Measurements from ENCODE around the gene PTPRCAP. TPM values are rescaled to one million over a fixed set of nuclear protein-coding genes. Genes with fewer than 3 reads are reported as not detected.

Gene PTPRCAP
- polyA plus RNA-seq, 1 of the 3 experiments (the other 2 are of a cell fraction) = 1.4 TPM

DNA sequence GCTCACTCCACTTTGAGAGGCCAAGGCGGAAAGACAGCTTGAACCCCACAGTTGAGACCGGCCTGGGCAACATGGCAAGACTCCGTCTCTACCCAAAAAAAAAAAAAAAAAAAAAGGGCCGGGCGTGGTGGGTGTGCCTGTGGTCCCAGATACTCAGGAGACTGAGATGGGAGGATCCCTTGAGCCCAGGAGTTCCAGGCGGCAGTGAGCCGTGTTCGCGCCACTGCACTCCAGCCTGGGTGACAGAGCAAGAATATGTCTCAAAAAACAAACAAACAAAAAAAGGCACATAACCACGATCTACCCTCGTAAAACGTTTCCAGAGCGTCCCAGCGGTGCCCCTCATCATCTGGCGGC is 46.6 kb downstream of the PTPRCAP start:
- peak overlapping the region; percentile 80 to 82 for H3K27ac ChIP-seq (ENCODE audit: low read depth in 2 of 2, low read length in 1 of 2)
- H2AFZ ChIP-seq (ENCODE audit: low read depth) = peak overlapping the region; percentile 92; the same call in 1 of the 2 replicates
- ChIA-PET CTCF (interaction anchor here (1.0 to 2.7 kb wide), 11 partner anchors 9 to 224 kb away, joined by 3 to 53 read pairs (median 6); partner anchors contain the start of genes CLCF1 and PPP1CA), POLR2A (interaction anchor here (0.6 to 2.6 kb wide), 6 partner anchors 10 to 129 kb away, joined by 3 to 32 read pairs (median 4); partner anchors contain the start of genes PITPNM1, POLD4 and PPP1CA)
- H3K9me2 ChIP-seq = no peaks in the 10 kb centered on the region
- H3K36me3 ChIP-seq (replicated peaks in 1 of 2; ENCODE audit: control insufficient read depth in 1 of 2, insufficient read depth in 2 of 2, low read length in 1 of 2) = no peaks in the 10 kb centered on the region
- peaks cover 14% of the 10 kb centered on the region for H3F3A ChIP-seq (replicated peaks; ENCODE audit: insufficient read depth)
- H3K4me2 ChIP-seq = peak overlapping the region; percentile 99
- no peaks in the 10 kb centered on the region for H3K27me3 ChIP-seq (ENCODE audit: insufficient read depth)
- WGBS (ENCODE audit: low lambda C conversion rate) = 18% methylated on average over 15 of the region's 15 CpGs
- no peaks in the 10 kb centered on the region for H3K9me3 ChIP-seq
- H4K20me1 ChIP-seq (ENCODE audit: insufficient read depth) = no peaks in the 10 kb centered on the region
- DNase-seq = no peak
- peaks cover 0 to 13% of the 10 kb centered on the region in 2 experiments; a peak in 1 of 4 replicates for H3K4me1 ChIP-seq (ENCODE audit: control insufficient read depth in 1 of 2, insufficient read depth in 2 of 2, low read depth in 1 of 2, low read length in 1 of 2)
- no peak for TF ChIP-seq FOXJ3 (CRISPR knock-in tag; IDR thresholded peaks at IDR 0.05)
- no peak for TF ChIP-seq FOSL2 (IDR thresholded peaks at IDR 0.05; ENCODE audit: borderline replicate concordance, low read depth)
- TF ChIP-seq RFX5 (IDR thresholded peaks at IDR 0.05; ENCODE audit: low read length) = no peak
- H3K4me3 ChIP-seq (ENCODE audit: low read depth in 2 of 2, low read length in 1 of 2) = peak overlapping the region; percentile 76 to 98
- H3K79me2 ChIP-seq (ENCODE audit: insufficient read depth) = peaks cover 23% of the 10 kb centered on the region
- peak overlapping the region; percentile 97 for H3K9ac ChIP-seq

GRCh38 chr11:67389477-67389876 is 48.0 kb downstream of the PTPRCAP start:
- H3K9ac ChIP-seq = no peak overlapping the region
- POLR2A ChIA-PET = no interaction called here
- no peak overlapping the region for H3K27ac ChIP-seq (ENCODE audit: low read depth in 2 of 2, low read length in 1 of 2)
- H3K4me3 ChIP-seq (ENCODE audit: low read depth in 2 of 2, low read length in 1 of 2) = no peak overlapping the region
- no peaks in the 10 kb centered on the region for H3K9me3 ChIP-seq
- 78% methylated on average over 6 of the region's 6 CpGs for WGBS (ENCODE audit: low lambda C conversion rate)
- DNase-seq = peak; percentile 75
- CTCF ChIA-PET = interaction anchor here (0.5 to 2.4 kb wide), 17 partner anchors 8 to 1510 kb away, joined by 3 to 23 read pairs (median 4); partner anchors contain the start of genes CTSW and TMEM134
- no peaks in the 10 kb centered on the region for H3K36me3 ChIP-seq (replicated peaks in 1 of 2; ENCODE audit: control insufficient read depth in 1 of 2, insufficient read depth in 2 of 2, low read length in 1 of 2)
- H3K9me2 ChIP-seq = no peaks in the 10 kb centered on the region
- H3K4me1 ChIP-seq (ENCODE audit: control insufficient read depth in 1 of 2, insufficient read depth in 2 of 2, low read depth in 1 of 2, low read length in 1 of 2) = peaks cover 10 to 20% of the 10 kb centered on the region in 2 experiments; a peak in 3 of 4 replicates
- TF ChIP-seq RAD21 (IDR thresholded peaks at IDR 0.05; ENCODE audit: low read length) (peak; percentile 69), CTCF (IDR thresholded peaks at IDR 0.05) (peak; percentile 63), JUND (IDR thresholded peaks at IDR 0.05) (no peak), SMC3 (IDR thresholded peaks at IDR 0.05; ENCODE audit: low read depth, low read length) (peak; percentile 54)
- no peaks in the 10 kb centered on the region for H3K27me3 ChIP-seq (ENCODE audit: insufficient read depth)
- peaks cover 17% of the 10 kb centered on the region for H3F3A ChIP-seq (replicated peaks; ENCODE audit: insufficient read depth)
- no peaks in the 10 kb centered on the region for H4K20me1 ChIP-seq (ENCODE audit: insufficient read depth)
- peaks cover 23% of the 10 kb centered on the region for H3K79me2 ChIP-seq (ENCODE audit: insufficient read depth)
- H3K4me2 ChIP-seq = no peak overlapping the region
- H2AFZ ChIP-seq (ENCODE audit: low read depth) = no peak overlapping the region

- DNase-seq = no peak
- CTCF ChIA-PET = interaction anchor here (1.1 to 19.7 kb wide), 5 partner anchors 14 to 126 kb away, joined by 4 to 955 read pairs (median 9); partner anchors contain the start of genes GRK2, POLD4 and PPP1CA
- peaks cover 20% of the 10 kb centered on the region for H3F3A ChIP-seq (replicated peaks; ENCODE audit: insufficient read depth)
- peaks cover 12 to 17% of the 10 kb centered on the region in 2 experiments; a peak in 3 of 4 replicates for H3K4me1 ChIP-seq (ENCODE audit: control insufficient read depth in 1 of 2, insufficient read depth in 2 of 2, low read depth in 1 of 2, low read length in 1 of 2)
- POLR2A ChIA-PET = interaction anchor here (0.6 kb wide), 1 partner anchor 659 kb away, joined by 3 read pairs; the partner anchor contains the start of gene SPTBN2
- no peak overlapping the region for H3K4me2 ChIP-seq
- no peak overlapping the region for H3K9ac ChIP-seq
- WGBS (ENCODE audit: low lambda C conversion rate) = 87% methylated on average over 6 of the region's 6 CpGs
- H3K4me3 ChIP-seq (ENCODE audit: low read depth in 2 of 2, low read length in 1 of 2) = no peak overlapping the region
- no peaks in the 10 kb centered on the region for H3K9me3 ChIP-seq
- H3K27ac ChIP-seq (ENCODE audit: low read depth in 2 of 2, low read length in 1 of 2) = no peak overlapping the region
- H3K36me3 ChIP-seq (replicated peaks in 1 of 2; ENCODE audit: control insufficient read depth in 1 of 2, insufficient read depth in 2 of 2, low read length in 1 of 2) = no peaks in the 10 kb centered on the region
- H2AFZ ChIP-seq (ENCODE audit: low read depth) = no peak overlapping the region
- no peaks in the 10 kb centered on the region for H3K27me3 ChIP-seq (ENCODE audit: insufficient read depth)
- no peaks in the 10 kb centered on the region for H3K9me2 ChIP-seq
- H3K79me2 ChIP-seq (ENCODE audit: insufficient read depth) = peaks cover 21% of the 10 kb centered on the region
- H4K20me1 ChIP-seq (ENCODE audit: insufficient read depth) = no peaks in the 10 kb centered on the region
- TF ChIP-seq, protein P1, sequence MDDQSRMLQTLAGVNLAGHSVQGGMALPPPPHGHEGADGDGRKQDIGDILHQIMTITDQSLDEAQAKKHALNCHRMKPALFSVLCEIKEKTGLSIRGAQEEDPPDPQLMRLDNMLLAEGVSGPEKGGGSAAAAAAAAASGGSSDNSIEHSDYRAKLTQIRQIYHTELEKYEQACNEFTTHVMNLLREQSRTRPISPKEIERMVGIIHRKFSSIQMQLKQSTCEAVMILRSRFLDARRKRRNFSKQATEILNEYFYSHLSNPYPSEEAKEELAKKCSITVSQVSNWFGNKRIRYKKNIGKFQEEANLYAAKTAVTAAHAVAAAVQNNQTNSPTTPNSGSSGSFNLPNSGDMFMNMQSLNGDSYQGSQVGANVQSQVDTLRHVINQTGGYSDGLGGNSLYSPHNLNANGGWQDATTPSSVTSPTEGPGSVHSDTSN (IDR thresholded peaks at IDR 0.05) = no peak
- TF ChIP-seq JUND (IDR thresholded peaks at IDR 0.05) = no peak
- TF ChIP-seq RCOR1 (IDR thresholded peaks at IDR 0.05; ENCODE audit: low read length) = no peak
- TF ChIP-seq SMC3 (IDR thresholded peaks at IDR 0.05; ENCODE audit: low read depth, low read length) = no peak
- no peak for TF ChIP-seq GABPA (IDR thresholded peaks at IDR 0.05; ENCODE audit: low read depth)
- TF ChIP-seq MEF2A (IDR thresholded peaks at IDR 0.05; ENCODE audit: borderline replicate concordance, low read depth) = no peak
- TF ChIP-seq FOSL2 (IDR thresholded peaks at IDR 0.05; ENCODE audit: borderline replicate concordance, low read depth) = no peak
- no peak for TF ChIP-seq ELF1 (IDR thresholded peaks at IDR 0.05)
- TF ChIP-seq RAD21 (IDR thresholded peaks at IDR 0.05; ENCODE audit: low read length) = no peak
- TF ChIP-seq NFIC (IDR thresholded peaks at IDR 0.05; ENCODE audit: borderline replicate concordance) = no peak
- no peak for TF ChIP-seq POLR2AphosphoS5 (IDR thresholded peaks at IDR 0.05; ENCODE audit: low read depth, low read length)
- no peak for TF ChIP-seq MAX (IDR thresholded peaks at IDR 0.05; ENCODE audit: low read depth)
- TF ChIP-seq, protein P2, sequence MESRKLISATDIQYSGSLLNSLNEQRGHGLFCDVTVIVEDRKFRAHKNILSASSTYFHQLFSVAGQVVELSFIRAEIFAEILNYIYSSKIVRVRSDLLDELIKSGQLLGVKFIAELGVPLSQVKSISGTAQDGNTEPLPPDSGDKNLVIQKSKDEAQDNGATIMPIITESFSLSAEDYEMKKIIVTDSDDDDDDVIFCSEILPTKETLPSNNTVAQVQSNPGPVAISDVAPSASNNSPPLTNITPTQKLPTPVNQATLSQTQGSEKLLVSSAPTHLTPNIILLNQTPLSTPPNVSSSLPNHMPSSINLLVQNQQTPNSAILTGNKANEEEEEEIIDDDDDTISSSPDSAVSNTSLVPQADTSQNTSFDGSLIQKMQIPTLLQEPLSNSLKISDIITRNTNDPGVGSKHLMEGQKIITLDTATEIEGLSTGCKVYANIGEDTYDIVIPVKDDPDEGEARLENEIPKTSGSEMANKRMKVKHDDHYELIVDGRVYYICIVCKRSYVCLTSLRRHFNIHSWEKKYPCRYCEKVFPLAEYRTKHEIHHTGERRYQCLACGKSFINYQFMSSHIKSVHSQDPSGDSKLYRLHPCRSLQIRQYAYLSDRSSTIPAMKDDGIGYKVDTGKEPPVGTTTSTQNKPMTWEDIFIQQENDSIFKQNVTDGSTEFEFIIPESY (IDR thresholded peaks at IDR 0.05; ENCODE audit: borderline replicate concordance, low read depth) = no peak
- no peak for TF ChIP-seq FOXJ3 (CRISPR knock-in tag; IDR thresholded peaks at IDR 0.05)
These were observed 50.0 kb downstream of the PTPRCAP start for GRCh38 chr11:67387518-67387917.
